SHP77 treated with DMSO at 0.1 percent for 48 hours (cell line): ENCODE data around the gene ATRNL1.

Source experiments
- DNase-seq: peaks from one replicate; lab custom pipeline; 2025; lab: John Stamatoyannopoulos, UW

ATRNL1 gene

GRCh38 chr10:115950320-115950719, 857.2 kb downstream of the ATRNL1 start:
- no peak for DNase-seq

- no peak for DNase-seq
Observed at GRCh38 chr10:115951242-115951641, 858.1 kb downstream of the ATRNL1 start.

GRCh38 chr10:115953281-115953680, 860.1 kb downstream of the ATRNL1 start:
- no peak for DNase-seq

GRCh38 chr10:115953968-115954367, 860.8 kb downstream of the ATRNL1 start:
- no peak for DNase-seq

- no peak for DNase-seq
Observed at GRCh38 chr10:115956225-115957011, 863.3 kb downstream of the ATRNL1 start.

GRCh38 chr10:115957012-115957399, 863.8 kb downstream of the ATRNL1 start:
- DNase-seq, result no peak

GRCh38 chr10:115957786-115958442, 864.7 kb downstream of the ATRNL1 start:
- DNase-seq, result no peak

- DNase-seq, result no peak
Observed at GRCh38 chr10:115963848-115964247, 870.7 kb downstream of the ATRNL1 start.

- no peak for DNase-seq
Observed at GRCh38 chr10:115964827-115965226, 871.7 kb downstream of the ATRNL1 start.

- DNase-seq, result no peak
Observed at GRCh38 chr10:115965376-115965775, 872.2 kb downstream of the ATRNL1 start.

GRCh38 chr10:115968236-115968635, 875.1 kb downstream of the ATRNL1 start:
- no peak for DNase-seq

GRCh38 chr10:115969591-115969990, 876.4 kb downstream of the ATRNL1 start:
- no peak for DNase-seq

- DNase-seq, result no peak
Observed at GRCh38 chr10:115971921-115972320, 878.8 kb downstream of the ATRNL1 start.

GRCh38 chr10:115972426-115972825, 879.3 kb downstream of the ATRNL1 start:
- no peak for DNase-seq

GRCh38 chr10:115974351-115974750, 881.2 kb downstream of the ATRNL1 start:
- no peak for DNase-seq

GRCh38 chr10:115974816-115975430, 881.8 kb downstream of the ATRNL1 start:
- no peak for DNase-seq

- DNase-seq, result no peak
Observed at GRCh38 chr10:115975506-115975905, 882.3 kb downstream of the ATRNL1 start.

- DNase-seq, result no peak
Observed at GRCh38 chr10:115976342-115976741, 883.2 kb downstream of the ATRNL1 start.

- DNase-seq, result no peak
Observed at GRCh38 chr10:115977855-115978254, 884.7 kb downstream of the ATRNL1 start.

GRCh38 chr10:115979576-115979975, 886.4 kb downstream of the ATRNL1 start:
- no peak for DNase-seq

GRCh38 chr10:115980470-115980869, 887.3 kb downstream of the ATRNL1 start:
- no peak for DNase-seq

- DNase-seq, result no peak
Observed at GRCh38 chr10:115981081-115981480, 887.9 kb downstream of the ATRNL1 start.

GRCh38 chr10:115982076-115982475, 888.9 kb downstream of the ATRNL1 start:
- DNase-seq, result no peak
